T-helper 9 cell (primary cell): Measurements from ENCODE around the gene KIAA0825.

Experiments used
- DNase-seq: peaks from one replicate; pipeline ENCODE4 v3.0.0-alpha.2; 2020
- total RNA-seq, 2 donors: gene quantifications; one replicate each; lab custom pipeline; 2026; lab: John Stamatoyannopoulos, UW

KIAA0825 gene, protein sequence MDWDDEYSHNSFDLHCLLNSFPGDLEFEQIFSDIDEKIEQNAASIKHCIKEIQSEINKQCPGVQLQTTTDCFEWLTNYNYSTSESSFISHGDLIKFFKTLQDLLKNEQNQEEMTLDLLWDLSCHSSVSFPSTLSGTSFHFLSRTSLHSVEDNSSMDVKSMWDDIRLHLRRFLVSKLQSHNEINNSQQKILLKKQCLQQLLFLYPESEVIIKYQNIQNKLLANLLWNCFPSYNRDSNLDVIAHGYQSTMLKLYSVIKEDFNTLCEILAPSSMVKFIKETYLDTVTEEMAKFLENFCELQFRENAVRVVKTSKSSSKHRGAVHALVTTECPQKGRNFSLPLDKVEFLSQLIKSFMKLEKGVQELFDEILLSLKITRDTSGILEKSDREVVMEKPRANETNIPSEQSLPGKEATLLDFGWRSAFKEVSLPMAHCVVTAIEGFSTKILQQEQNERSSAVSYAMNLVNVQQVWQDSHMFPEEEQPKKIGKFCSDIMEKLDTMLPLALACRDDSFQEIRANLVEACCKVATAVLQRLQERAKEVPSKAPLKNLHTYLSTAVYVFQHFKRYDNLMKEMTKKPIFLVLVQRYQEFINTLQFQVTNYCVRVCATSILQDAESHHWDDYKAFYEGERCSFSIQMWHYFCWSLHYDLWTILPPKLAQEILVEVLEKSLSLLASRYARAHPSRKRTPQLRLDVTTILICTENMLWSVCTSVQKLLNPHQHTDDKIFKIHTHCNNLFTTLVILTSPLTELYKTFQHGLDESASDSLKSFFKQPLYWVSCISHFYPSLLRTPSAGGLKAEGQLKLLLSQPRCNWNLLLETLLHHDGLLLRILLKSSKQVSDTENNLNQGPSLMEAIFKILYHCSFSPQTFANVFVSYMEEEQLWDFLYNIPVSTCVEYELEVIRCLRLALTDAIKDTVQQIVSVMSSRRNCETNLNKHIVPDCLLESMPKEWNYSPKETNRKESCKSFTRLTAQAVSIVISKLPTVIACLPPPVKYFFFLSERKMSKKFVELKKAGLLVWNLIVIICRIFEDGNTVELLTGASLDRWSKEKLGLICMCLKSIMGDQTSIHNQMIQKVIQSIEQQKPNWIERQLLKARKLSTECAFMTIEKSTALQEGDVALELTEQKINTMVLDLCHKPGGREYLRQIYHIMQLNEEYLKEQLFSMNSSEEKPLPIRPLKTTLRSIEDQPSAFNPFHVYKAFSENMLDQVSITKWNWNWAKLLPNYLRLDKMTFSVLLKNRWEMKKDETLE (N-terminal part only)
- 2.4 to 7.5 reads per million in 2 donors for total RNA-seq

DNA sequence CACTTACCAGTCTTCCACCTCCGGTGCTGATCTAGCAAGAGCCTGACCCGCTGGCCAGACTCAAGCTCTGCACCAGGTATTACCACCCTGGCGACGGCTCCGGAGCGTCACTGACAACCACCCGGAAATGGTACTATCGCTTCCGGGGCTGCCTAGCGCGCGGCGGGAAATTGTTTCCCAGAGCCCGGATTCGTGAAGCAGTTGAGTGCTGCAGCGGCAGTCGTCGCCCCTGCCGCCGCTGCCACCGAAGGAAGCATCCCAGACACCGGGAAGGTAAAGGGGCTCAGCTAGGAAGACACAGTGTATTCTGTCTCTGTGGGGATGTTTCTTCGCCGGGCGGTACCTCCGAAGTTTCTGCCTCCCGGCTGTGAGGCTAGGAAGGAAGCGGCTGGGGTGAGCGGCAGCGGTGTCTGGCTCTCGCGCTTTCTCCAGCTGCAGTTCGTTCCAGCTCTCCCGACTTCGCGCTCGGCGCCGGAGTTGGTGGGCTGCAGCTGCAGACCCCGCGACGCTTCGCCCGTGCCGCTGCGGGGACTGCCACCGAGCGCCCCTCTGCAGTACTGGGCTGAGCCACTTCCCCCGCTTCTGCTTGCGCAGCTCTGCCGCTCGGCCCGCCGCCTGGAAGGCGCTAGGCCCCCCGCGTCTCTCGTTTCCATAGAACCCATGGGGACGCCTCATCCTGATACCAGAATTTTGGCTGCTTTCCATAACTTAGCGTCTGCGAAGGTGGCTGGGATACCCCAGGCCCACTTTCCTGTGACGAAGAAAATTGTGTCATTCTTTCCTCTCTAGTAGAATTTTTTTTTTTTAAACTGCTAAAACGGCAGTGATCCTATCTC is at the start of gene KIAA0825, which contains the start of gene SLF1:
Gene KIAA0825, minus strand, starts transcription at position 112 of the 836 bp plus-strand sequence. CDS start 81,478 bp downstream, outside the sequence.
Gene SLF1, plus strand, starts transcription at position 177 of the 836 bp plus-strand sequence. CDS start 10,142 bp downstream, outside the sequence.
- peak; percentile 75 for DNase-seq

DNA sequence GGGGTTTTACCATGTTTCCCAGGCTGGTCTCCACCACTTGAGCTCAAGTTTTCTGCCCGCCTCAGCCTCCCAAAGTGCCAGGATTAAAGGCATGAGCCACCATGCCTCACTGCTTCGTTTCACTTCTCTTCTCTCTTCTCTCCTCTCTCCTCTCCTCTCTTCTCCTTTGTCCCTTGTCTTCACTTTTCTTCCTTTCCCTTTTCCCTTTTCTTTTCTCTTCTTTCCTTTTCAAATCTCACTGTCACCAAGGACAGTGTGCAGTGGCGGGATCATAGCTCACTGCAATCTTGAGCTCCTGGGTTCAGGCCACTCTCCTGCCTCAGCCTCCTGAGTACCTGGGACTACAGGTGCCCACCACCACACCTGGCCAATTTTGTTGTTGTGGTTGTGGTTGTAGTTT is 49.5 kb upstream of the KIAA0825 start:
- no peak for DNase-seq

GRCh38 chr5:94661086-94661485 is 42.7 kb upstream of the KIAA0825 start:
- DNase-seq, result no peak

DNA sequence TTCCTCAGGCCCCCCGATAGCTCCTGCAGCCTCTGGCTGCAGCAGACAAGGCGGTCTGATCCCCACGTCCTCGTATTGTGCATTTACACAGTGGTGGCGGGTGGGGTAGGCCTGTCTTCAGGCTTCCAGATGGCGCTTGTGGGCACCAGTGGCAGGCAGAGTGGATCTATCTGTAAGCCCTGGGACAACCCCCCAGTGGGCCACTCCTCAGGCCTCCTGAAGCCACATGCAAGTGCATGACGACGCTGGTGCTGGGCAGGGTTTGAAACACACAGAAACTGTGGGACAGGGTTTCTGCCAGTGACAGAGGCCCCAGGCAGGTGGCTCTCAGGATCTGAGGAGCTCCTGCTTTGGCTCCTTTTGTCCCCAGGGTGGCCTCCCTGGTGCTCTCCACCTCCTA is 42.1 kb upstream of the KIAA0825 start:
- DNase-seq, result no peak

- no peak for DNase-seq
These were observed 39.9 kb upstream of the KIAA0825 start for GRCh38 chr5:94658272-94658671.

DNA sequence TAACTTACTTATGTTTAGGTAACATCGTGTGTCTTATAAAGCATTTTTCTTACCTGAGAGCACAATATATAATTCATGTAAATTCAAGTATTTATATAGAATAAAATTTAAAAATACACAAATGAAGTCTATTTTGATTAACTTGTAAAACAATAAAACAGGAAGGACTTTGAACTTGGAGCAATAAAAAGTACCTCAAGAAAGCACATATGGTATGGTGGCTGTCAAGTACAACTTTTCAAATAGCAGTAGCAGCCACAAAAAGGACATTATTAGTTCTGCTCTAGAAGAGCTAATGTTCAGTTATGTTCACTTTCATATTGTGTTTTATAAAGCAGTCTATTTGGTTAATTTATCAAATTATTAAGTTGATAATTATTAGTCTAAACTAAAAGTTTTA is 31.5 kb upstream of the KIAA0825 start:
- DNase-seq, result no peak

GRCh38 chr5:94646758-94647157 is 28.4 kb upstream of the KIAA0825 start:
- DNase-seq, result no peak

DNA sequence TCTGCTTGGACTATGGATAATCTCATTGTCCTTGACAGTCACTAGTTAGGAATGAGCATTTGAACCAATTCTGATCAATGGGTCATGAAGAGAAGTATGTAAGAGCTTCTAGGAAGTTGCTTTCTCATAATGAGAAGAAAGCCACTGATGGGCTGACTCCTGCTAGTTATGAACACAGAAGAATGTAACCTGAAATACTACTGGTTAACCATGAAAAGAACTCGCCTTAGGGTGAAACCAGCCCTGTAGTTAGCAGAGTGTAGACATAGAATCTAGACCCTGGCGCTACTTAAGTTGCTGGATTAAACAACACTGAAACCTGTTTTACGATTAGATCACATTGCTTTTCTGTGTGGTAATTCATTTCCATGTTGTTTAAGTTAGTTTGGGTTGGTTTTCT is 26.6 kb upstream of the KIAA0825 start:
- no peak for DNase-seq

- DNase-seq, result no peak
These were observed 21.8 kb upstream of the KIAA0825 start for GRCh38 chr5:94640176-94640575.

DNA sequence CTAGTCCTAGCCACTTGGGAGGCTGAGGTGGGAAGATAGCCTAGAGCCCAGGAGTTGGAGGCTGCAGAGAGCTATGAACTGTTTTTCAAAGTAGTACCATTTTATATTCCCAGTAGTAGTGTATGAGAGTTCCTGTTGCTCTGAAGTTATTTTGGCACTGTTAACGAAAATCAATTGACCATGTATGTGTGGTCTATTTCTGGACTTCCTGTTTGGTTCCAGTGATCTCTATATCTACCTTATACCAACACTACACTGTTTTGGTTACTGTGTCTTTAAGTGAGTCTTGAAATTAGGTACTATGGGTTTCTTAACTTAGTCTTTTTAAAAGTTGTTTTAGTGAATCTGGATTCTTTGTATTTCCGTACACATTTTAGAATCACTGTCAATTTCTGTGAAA is 13.6 kb upstream of the KIAA0825 start:
- DNase-seq, result no peak

DNA sequence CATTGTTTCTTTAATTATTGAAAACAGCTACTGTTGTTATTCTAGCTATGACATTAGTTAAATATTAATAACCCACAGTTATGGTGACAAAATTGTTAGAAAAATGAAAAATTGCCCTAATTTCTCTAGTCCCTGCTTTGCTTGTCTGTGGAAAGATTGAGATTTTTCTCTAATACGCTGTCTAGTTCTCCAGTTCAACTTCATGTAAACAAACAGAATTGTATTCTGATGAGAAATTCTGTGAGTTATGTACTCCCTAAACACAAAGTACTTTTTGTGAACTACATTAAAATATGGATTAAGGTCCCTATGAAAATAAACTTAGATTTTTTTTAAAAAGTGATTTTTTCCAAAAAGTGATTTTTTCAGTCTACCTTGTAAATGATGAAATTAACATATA is 8.8 kb upstream of the KIAA0825 start:
- no peak for DNase-seq

GRCh38 chr5:94623877-94624276 is 5.5 kb upstream of the KIAA0825 start:
- DNase-seq, result no peak

DNA sequence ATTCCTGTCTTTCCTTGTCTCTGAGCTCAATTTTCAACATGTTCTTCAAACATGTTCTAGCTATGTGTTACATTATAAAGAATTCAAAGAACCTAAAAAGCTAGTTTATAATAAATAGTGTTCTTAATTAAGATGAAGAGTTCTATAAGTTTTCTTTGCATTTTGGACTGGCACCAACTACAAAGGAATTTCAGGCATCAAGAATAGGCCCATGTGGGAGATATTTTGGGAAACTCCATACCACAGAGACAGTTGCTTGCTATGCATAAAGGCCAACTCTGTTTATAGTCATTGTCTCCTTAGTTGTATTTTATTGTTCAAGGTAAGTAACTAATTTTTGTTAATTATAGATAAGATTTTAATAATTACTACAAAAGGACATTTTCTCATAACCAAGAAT is 4.6 kb upstream of the KIAA0825 start:
- no peak for DNase-seq

DNA sequence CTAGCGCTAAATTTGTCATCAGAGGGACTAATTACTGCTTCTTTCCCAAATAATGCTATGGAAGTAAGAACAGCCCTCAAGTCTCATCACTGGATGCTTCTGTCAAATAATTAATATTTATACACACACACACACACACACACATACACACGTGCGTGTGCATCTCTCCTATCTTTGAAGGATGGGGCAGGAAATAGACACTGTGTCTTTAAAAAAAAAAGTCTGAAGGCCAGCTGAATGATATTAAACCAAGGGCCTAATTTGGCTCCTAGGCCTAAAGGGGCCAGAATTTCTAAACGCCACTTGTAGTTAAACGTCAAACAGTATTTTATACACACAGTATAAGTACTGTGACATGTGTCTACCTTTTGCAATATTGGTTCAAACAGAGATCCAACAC is 3.4 kb upstream of the KIAA0825 start:
- DNase-seq, result no peak

- no peak for DNase-seq
These were observed 1.9 kb upstream of the KIAA0825 start for GRCh38 chr5:94620256-94620655.

DNA sequence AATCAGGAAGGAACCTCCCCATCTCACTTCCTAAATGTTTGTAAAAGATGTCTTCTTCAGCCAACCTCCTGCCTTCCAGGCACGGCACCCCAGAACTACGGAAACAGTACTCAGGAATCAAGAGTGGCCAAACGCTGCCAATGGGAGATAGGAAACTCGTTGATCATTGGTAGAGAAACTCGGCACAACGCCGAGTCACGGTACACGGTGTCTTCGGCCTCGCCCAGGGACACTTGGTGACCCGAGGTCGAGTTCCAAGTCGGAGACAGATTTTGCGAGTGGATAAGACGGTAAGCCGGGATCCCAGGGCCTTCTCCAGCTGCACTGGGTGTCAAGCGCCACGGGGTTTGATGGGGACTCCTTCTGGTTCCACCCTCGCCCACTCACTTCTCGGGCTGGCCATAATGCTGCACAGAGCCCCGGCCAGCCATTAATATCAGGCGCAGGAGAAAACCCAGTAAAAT is 343 bp downstream of the KIAA0825 start:
- DNase-seq, result no peak

- DNase-seq, result no peak
These were observed 2.5 kb downstream of the KIAA0825 start for GRCh38 chr5:94615862-94616261.

DNA sequence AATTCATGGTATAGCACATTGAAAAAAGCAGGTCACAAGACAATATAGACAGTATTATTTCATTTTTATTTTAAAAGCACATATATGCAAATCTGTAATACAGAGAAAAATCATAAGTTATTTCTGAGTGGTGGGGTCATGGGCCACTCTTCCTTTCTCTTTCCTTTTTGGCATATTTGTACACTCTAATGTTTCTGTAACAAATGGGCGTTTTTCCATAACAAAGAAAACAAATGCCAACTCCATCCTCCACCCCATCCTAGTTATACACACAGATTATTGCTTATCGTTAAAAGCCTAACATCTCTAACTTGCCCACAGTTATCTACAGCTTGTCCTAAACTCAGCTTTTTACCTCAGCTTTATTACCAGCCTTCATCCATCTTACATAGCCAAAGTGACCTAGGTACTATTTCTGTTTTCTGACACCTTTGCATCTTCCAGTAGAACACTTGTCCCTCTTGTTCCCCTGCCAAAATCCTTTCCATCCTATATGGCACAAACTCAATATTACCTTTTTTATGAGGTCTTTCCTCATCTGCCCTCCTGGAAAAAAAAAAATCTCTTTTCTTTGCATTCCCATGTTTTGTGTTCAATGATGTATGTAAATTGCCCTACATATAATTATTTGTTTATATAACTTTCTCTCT is 4.1 kb downstream of the KIAA0825 start:
- DNase-seq, result no peak

DNA sequence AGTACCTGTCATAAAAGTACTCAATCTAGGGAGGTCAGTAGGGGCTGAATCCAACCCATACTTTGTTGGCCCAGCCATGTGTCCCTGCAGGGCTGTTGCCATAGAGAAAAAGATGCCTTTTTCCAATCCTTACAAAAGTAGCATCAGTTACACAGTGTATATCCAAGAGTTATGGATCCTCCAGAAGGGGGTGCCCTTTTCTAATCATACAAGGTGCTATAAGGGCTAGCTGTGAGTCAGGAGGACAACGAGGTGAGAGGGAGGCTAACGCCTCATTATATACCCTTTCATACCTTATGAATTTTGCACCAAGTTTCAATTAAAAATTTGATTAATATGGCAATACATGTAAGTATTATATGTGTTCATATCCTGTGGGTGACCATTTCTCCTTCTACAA is 4.8 kb downstream of the KIAA0825 start:
- no peak for DNase-seq

DNA sequence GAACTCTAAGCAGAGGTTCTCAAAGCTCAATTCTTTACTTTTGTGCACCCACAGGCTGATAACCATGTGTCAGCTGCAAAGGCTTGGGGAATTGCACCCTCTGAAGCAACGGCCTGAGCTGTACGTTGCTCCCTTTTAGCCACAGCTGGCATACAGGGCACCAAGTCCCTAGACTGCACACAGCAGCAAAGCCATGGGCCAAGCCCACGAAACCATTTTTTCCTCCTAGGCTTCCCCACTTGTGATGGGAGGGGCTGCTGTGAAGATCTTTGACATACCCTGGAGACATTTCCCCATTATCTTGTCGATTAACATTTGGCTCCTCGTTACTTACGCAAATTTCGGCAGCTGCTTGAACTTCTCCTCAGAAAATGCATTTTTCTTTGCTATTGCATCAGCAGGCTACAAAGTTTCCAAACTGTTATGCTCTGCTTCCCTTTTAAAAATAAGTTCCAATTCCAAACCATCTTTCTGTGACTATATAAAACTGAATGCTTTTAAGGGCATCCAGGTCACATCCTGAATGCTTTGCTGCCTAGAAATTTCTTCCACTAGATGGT is 23.0 kb downstream of the KIAA0825 start:
- no peak for DNase-seq
